Gastroesophageal sphincter (tissue), 3 donors: ENCODE data around the gene PNMA8B.

ENCODE experiments used
- POLR2A ChIP-seq, 2 donors: fragments of 450-650 bp; IDR thresholded peaks; one replicate each; pipeline ENCODE4 v1.6.1; 2017; ENCODE audit warnings: antibody characterized with exemption in 2 of 2, mild to moderate bottlenecking in 2 of 2, moderate library complexity in 1 of 2
- POLR2AphosphoS5 ChIP-seq: sonication (generic); formaldehyde crosslinking; IDR thresholded peaks from one replicate; pipeline ENCODE4 v1.6.1; 2017; ENCODE audit warnings: antibody characterized with exemption
- TF ChIP-seq, protein P1 (sequence below), 4 experiments: fragments of 200-600 bp in 2 of 4; fragments of 450-650 bp in 2 of 4; sonication (generic) in 1 of 4; IDR thresholded peaks; one replicate each; pipeline ENCODE4 v1.5.1; 2017 to 2019; ENCODE audit warnings: antibody characterized with exemption in 4 of 4, mild to moderate bottlenecking in 2 of 4, moderate library complexity in 2 of 4

DNA sequence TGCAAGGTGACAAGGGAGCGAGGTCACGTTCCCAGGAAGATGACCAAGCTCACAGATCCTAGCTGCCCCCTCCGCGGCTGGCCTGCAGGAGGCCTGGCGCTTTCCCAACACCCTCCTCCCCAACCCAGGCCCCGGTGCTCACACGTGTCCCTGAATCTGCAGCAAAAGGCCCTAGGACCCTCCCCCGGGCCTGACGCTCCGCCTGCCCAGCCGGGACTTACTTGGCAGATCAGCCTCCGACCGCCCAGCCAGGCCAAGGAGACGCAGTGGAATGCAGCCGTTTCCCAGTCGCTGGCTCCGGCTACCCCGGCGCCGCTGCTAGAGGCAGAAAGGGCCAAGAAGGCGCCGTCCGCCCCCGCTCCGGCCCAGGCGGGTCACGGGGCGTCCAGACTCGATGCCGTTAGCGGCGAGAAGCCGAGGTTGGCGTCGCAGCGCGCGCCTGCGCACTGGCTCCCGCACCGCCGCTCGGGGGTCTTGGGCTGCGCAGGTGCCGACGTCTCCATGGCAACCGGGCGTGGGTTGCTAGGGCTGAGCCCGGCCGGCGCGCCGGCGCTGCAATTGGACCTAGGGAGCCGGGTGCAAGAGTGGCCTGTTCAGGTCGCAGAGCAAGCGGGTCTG, 24.4 kb downstream of the PNMA8B start, which contains the start of gene PNMA8A:
- no peak for TF ChIP-seq POLR2A (IDR thresholded peaks at IDR 0.05)
- TF ChIP-seq POLR2AphosphoS5 = no peak
- TF ChIP-seq, protein P1, sequence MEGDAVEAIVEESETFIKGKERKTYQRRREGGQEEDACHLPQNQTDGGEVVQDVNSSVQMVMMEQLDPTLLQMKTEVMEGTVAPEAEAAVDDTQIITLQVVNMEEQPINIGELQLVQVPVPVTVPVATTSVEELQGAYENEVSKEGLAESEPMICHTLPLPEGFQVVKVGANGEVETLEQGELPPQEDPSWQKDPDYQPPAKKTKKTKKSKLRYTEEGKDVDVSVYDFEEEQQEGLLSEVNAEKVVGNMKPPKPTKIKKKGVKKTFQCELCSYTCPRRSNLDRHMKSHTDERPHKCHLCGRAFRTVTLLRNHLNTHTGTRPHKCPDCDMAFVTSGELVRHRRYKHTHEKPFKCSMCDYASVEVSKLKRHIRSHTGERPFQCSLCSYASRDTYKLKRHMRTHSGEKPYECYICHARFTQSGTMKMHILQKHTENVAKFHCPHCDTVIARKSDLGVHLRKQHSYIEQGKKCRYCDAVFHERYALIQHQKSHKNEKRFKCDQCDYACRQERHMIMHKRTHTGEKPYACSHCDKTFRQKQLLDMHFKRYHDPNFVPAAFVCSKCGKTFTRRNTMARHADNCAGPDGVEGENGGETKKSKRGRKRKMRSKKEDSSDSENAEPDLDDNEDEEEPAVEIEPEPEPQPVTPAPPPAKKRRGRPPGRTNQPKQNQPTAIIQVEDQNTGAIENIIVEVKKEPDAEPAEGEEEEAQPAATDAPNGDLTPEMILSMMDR (IDR thresholded peaks at IDR 0.05) = peak in 1 of 4 experiments; percentile 21
